GM12878 (cell line): ENCODE data around the gene DNAJC4. TPM values are rescaled to one million over a fixed set of nuclear protein-coding genes. Genes with fewer than 3 reads are reported as not detected.

Source experiments
- ATAC-seq: fragments of 200-7000 bp; cut with Tn5 transposase; 3 replicates; pipeline ENCODE4 v1.9.1; 2020; ENCODE audit warnings: mild to moderate bottlenecking, moderate library complexity
- BruUV-seq: library from RNA; stranded (reverse); fragments of 400-500 nt; replicated peaks from 2 replicates; lab custom pipeline; 2021; lab: Mats Ljungman, UMichigan
- CTCF ChIA-PET: fragments of 300-600 bp; sonication (Branson Sonifier 250); formaldehyde crosslinking; extraction: SDS; loops from one replicate; lab custom pipeline; 2021; ENCODE audit warnings: inconsistent platforms; lab: Yijun Ruan, JAX
- POLR2A ChIA-PET: fragments of 350-600 bp; formaldehyde crosslinking; extraction: SDS; loops from one replicate; lab custom pipeline; 2021; ENCODE audit warnings: inconsistent platforms; lab: Charles Lee
- RAD21 ChIA-PET: fragments of 300-600 bp; sonication (Branson Sonifier 250); formaldehyde crosslinking; loops from one replicate; lab custom pipeline; 2023; ENCODE audit warnings: antibody characterized with exemption; ENCODE audit not compliant: unreplicated experiment; lab: Charles Lee
- SMC1A ChIA-PET: fragments of 300-600 bp; sonication (Branson Sonifier 250); formaldehyde crosslinking; loops from one replicate; lab custom pipeline; 2023; ENCODE audit not compliant: unreplicated experiment, uncharacterized antibody; lab: Charles Lee
- DNase-seq: peaks from one replicate; pipeline ENCODE4 v3.0.0-alpha.2; 2011; ENCODE audit warnings: low read depth, low spot score
- FAIRE-seq: peaks from 3 replicates; lab custom pipeline; 2011; peaks lifted over from hg19 to GRCh38; lab: Jason Lieb, UNC
- H2AFZ ChIP-seq: 2 replicates; pipeline ENCODE4 v1.6.0; 2011; ENCODE audit warnings: low read depth, low read length, control low read depth; ENCODE audit not compliant: control insufficient read depth
- H3K27ac ChIP-seq: 2 replicates; pipeline ENCODE4 v1.5.1; 2011; ENCODE audit warnings: control low read depth; ENCODE audit not compliant: control insufficient read depth, insufficient read depth
- H3K27me3 ChIP-seq, 2 experiments: replicated peaks in 1 of 2; 2 replicates each; pipeline versions ENCODE4 v1.6.0 to v1.6.1; 2011; ENCODE audit warnings: low read length in 1 of 2; ENCODE audit not compliant: control insufficient read depth in 2 of 2, insufficient read depth in 2 of 2
- H3K36me3 ChIP-seq, 2 experiments: 2 replicates each; pipeline ENCODE4 v1.5.1; 2011; ENCODE audit warnings: low read length in 1 of 2; ENCODE audit not compliant: control insufficient read depth in 2 of 2, insufficient read depth in 2 of 2
- H3K4me1 ChIP-seq: 2 replicates; pipeline ENCODE4 v1.6.1; 2011; ENCODE audit warnings: mild to moderate bottlenecking, low read length, moderate library complexity, mixed read lengths; ENCODE audit not compliant: control insufficient read depth, insufficient read depth
- H3K4me2 ChIP-seq: 2 replicates; pipeline ENCODE4 v1.6.0; 2011; ENCODE audit warnings: control low read depth; ENCODE audit not compliant: control insufficient read depth, insufficient read depth
- H3K4me3 ChIP-seq: fragments of 200-600 bp; sonication (generic); 2 replicates; pipeline ENCODE4 v1.5.1; 2016
- H3K79me2 ChIP-seq: 2 replicates; pipeline ENCODE4 v1.6.0; 2011; ENCODE audit warnings: low read length; ENCODE audit not compliant: control insufficient read depth, insufficient read depth
- H3K9ac ChIP-seq: 2 replicates; pipeline ENCODE4 v1.8.0; 2011; ENCODE audit warnings: low read length, control low read depth, mixed read lengths; ENCODE audit not compliant: control insufficient read depth, insufficient read depth
- H3K9me3 ChIP-seq: replicated peaks from 3 replicates; pipeline ENCODE4 v1.5.1; 2011; ENCODE audit warnings: mild to moderate bottlenecking, low read length; ENCODE audit not compliant: control insufficient read depth, insufficient read depth
- H4K20me1 ChIP-seq: 2 replicates; pipeline ENCODE4 v1.6.0; 2011; ENCODE audit not compliant: control insufficient read depth, insufficient read depth
- BACH1 ChIP-seq: fragments of 450-650 bp; IDR thresholded peaks from 2 replicates; pipeline ENCODE4 v1.6.1; 2017; ENCODE audit warnings: mild to moderate bottlenecking, borderline replicate concordance
- CREM ChIP-seq: IDR thresholded peaks from 2 replicates; pipeline ENCODE4 v1.6.1; 2014; ENCODE audit warnings: antibody characterized with exemption, low read depth
- EED ChIP-seq: sonication (generic); IDR thresholded peaks from 2 replicates; pipeline ENCODE4 v1.6.1; 2016; ENCODE audit warnings: antibody characterized with exemption, low read depth
- ESRRA ChIP-seq: IDR thresholded peaks from 2 replicates; pipeline ENCODE4 v1.6.1; 2012; ENCODE audit warnings: mild to moderate bottlenecking, low read length, improper control_type of control experiment
- JUNB ChIP-seq: IDR thresholded peaks from 2 replicates; pipeline ENCODE4 v1.6.1; 2016; ENCODE audit warnings: antibody characterized with exemption, mild to moderate bottlenecking
- KAT2A ChIP-seq: conservative IDR thresholded peaks from 2 replicates; pipeline ENCODE4 v1.6.1; 2011; ENCODE audit warnings: low read depth, low read length; ENCODE audit not compliant: control insufficient read depth
- MXI1 ChIP-seq: fragments of 150-350 bp; IDR thresholded peaks from 2 replicates; pipeline ENCODE4 v1.6.1; 2011; ENCODE audit warnings: low read depth, mild to moderate bottlenecking, inconsistent platforms, low read length, improper control_type of control experiment
- NR2C1 ChIP-seq: fragments of 450-650 bp; IDR thresholded peaks from 2 replicates; pipeline ENCODE4 v1.6.1; 2017; ENCODE audit warnings: antibody characterized with exemption, mild to moderate bottlenecking, moderate library complexity
- RFX5 ChIP-seq: IDR thresholded peaks from 2 replicates; pipeline ENCODE4 v1.6.1; 2011; ENCODE audit warnings: low read depth, low read length, improper control_type of control experiment
- SP1 ChIP-seq: IDR thresholded peaks from one replicate; pipeline ENCODE4 v1.6.1; 2011; ENCODE audit warnings: low read depth, low read length
- SREBF1 ChIP-seq: IDR thresholded peaks from 2 replicates; pipeline ENCODE4 v1.6.1; 2012; ENCODE audit warnings: mild to moderate bottlenecking, low read length
- TARDBP ChIP-seq: IDR thresholded peaks from 2 replicates; pipeline ENCODE4 v1.6.1; 2016; ENCODE audit warnings: borderline replicate concordance
- YBX1 ChIP-seq: fragments of 450-650 bp; IDR thresholded peaks from 2 replicates; pipeline ENCODE4 v1.6.1; 2016; ENCODE audit warnings: antibody characterized with exemption
- ZNF207 ChIP-seq: fragments of 450-650 bp; IDR thresholded peaks from 2 replicates; pipeline ENCODE4 v1.6.1; 2014; ENCODE audit warnings: antibody characterized with exemption, mild to moderate bottlenecking, borderline replicate concordance
- WGBS: methylation state at CpG from one replicate; pipeline ENCODE4 v1.1.6; 2016; ENCODE audit warnings: low lambda C conversion rate; ENCODE audit not compliant: insufficient replicate concordance, insufficient coverage; ENCODE audit errors: missing lambda C conversion rate; 5-methylcytosine and 5-hydroxymethylcytosine counted together
- in situ Hi-C: fragments of 300-500 bp; cut with MboI; formaldehyde crosslinking; loops from 9 replicates; pipeline ENCODE4 v1.14.3; 2018; ENCODE audit warnings: mixed read lengths
- intact Hi-C: fragments of 100-400 bp; cut with micrococcal nuclease; formaldehyde crosslinking; loops from one replicate; pipeline ENCODE4 v1.14.2; 2022; ENCODE audit not compliant: unreplicated experiment
- polyA plus RNA-seq, 11 experiments: library from polyadenylated mRNA; depleted of rRNA in 4 of 11; unstranded in 6 of 11; stranded (reverse) in 5 of 11; fragments of >200 nt; fragmentation: Nextera tagmentation in 4 of 11; fragmentation: Illumina TruSeq in 1 of 11; extraction: Ambion mirVana in 4 of 11; extraction: Trizol in 1 of 11; gene quantifications; 1 replicate in 1 of 11; 2 replicates in 10 of 11; pipeline versions ENCODE4 v1.2.1 to v1.2.3, GENCODE V29; 2011 to 2016; ENCODE audit warnings: inconsistent platforms in 2 of 11, missing spikeins in 2 of 11, low read depth in 1 of 11
- total RNA-seq, 4 experiments: library from RNA; depleted of rRNA in 3 of 4; stranded (reverse); fragments of >200 nt in 3 of 4; fragmentation: Illumina TruSeq in 1 of 4; extraction: Trizol in 1 of 4; gene quantifications; 2 replicates each; pipeline versions ENCODE4 v1.2.1 to v1.2.3, GENCODE V29; 2013 to 2021
- TF ChIP-seq, protein P1 (sequence below): IDR thresholded peaks from 2 replicates; pipeline ENCODE4 v1.6.1; 2012; ENCODE audit warnings: low read depth, low read length, improper control_type of control experiment
- TF ChIP-seq, protein P2 (sequence below): IDR thresholded peaks from 2 replicates; pipeline ENCODE4 v1.6.1; 2012; ENCODE audit warnings: low read depth, low read length, improper control_type of control experiment
- TF ChIP-seq, protein P3 (sequence below): fragments of 450-650 bp; IDR thresholded peaks from 2 replicates; pipeline ENCODE4 v1.6.1; 2017; ENCODE audit warnings: low read depth, mild to moderate bottlenecking, moderate library complexity
- TF ChIP-seq, protein P4 (sequence below): fragments of 450-650 bp; conservative IDR thresholded peaks from 2 replicates; pipeline ENCODE4 v1.6.1; 2017; ENCODE audit warnings: mild to moderate bottlenecking, moderate library complexity

Gene DNAJC4
- total and polyA plus RNA-seq, 10 of the 15 experiments (the other 5 are each of a cell fraction or from before 2014, with no cell fraction given), result 3.7 to 64.9 (median 30.1) TPM

DNA sequence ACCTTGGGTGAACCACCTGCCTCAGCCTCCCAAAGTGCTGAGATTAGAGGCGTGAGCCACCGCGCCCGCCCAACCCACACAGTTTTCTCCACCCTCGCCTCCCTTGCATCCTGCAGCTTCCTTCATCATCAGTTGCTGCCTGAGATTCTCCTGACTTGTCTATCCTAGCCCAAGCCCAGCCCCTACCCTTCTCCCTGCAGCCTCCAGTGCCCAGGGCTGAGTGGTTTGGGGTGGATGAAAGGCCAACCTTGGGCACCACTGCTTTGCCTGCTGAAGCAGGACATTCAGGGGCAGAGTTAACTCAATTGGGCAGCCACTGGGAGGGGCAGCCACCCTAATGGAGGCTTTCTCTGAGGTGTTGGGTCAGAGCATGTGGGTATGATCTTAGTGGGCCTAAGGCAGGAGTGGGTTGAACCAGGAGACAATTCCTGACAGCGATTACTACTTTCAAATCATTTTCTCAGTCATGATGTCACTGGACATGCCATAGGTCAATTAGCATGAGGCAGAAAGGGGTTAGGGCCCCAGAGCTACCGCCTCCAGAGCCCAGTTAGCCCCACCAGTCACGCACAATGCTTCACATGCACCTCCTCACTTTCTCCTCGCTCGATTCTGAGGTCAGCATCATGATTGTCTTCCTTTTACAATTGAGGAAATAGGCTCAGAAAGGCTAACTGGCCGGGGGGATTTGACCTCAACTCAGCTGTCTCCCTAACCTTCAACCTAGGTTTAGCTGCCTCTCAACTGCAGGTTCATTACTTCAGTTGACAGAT lies 9.5 kb downstream of the DNAJC4 start:
- in situ Hi-C loops, result loop anchor here (25.0 kb wide), 1 partner anchor 1622 kb away; the partner anchor contains the start of genes CFL1, EFEMP2 and MUS81
- no peaks in the 10 kb centered on the region for H3K27me3 ChIP-seq
- H3K4me2 ChIP-seq, result peak overlapping the region; percentile 90
- H2AFZ ChIP-seq, result no peak overlapping the region
- peaks cover 47% of the 10 kb centered on the region for H3K4me1 ChIP-seq
- H3K27ac ChIP-seq, result peak overlapping the region; percentile 92
- no peaks in the 10 kb centered on the region for H4K20me1 ChIP-seq
- peaks cover 0 to 13% of the 10 kb centered on the region in 2 experiments; a peak in 2 of 4 replicates for H3K36me3 ChIP-seq
- CTCF ChIA-PET, result interaction anchor here (0.6 to 6.2 kb wide), 4 partner anchors 11 to 634 kb away, joined by 3 to 31 read pairs (median 4); partner anchors contain the start of genes PLCB3, PRDX5 and TRMT112
- FAIRE-seq (peak; percentile 27), ATAC-seq (peak; percentile 34), DNase-seq (peak; percentile 36)
- no peaks in the 10 kb centered on the region for H3K9me3 ChIP-seq
- POLR2A ChIA-PET, result interaction anchor here (0.6 to 3.0 kb wide), 9 partner anchors 8 to 1586 kb away, joined by 3 to 21 read pairs (median 3); partner anchors contain the start of genes DNAJC4, FERMT3 and STIP1
- BruUV-seq, result no TSS peak
- H3K9ac ChIP-seq, result peak overlapping the region; percentile 87
- WGBS, result 36% methylated on average over 11 of the region's 11 CpGs
- peaks cover 32% of the 10 kb centered on the region for H3K79me2 ChIP-seq
- SMC1A ChIA-PET, result interaction anchor here (1.0 to 5.0 kb wide), 2 partner anchors 13 to 33 kb away, joined by 3 to 40 read pairs; partner anchors contain the start of genes FERMT3 and NUDT22
- RAD21 ChIA-PET, result interaction anchor here (1.1 kb wide), 1 partner anchor 29 kb away, joined by 3 read pairs; no protein-coding TSS in a partner anchor
- intact Hi-C loops, result loop anchor here (2.0 kb wide), 2 partner anchors 35 to 65 kb away; partner anchors contain the start of gene ESRRA
- H3K4me3 ChIP-seq, result peak overlapping the region; percentile 59
- peak; percentile 7; the same call in 1 of the 2 replicates for TF ChIP-seq JUNB
- TF ChIP-seq, protein P1, sequence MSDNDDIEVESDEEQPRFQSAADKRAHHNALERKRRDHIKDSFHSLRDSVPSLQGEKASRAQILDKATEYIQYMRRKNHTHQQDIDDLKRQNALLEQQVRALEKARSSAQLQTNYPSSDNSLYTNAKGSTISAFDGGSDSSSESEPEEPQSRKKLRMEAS, result no peak
- no peak for TF ChIP-seq BACH1
- TF ChIP-seq YBX1, result no peak
- TF ChIP-seq CREM, result peak; percentile 90
- no peak for TF ChIP-seq TARDBP
- TF ChIP-seq ESRRA, result no peak
- peak; percentile 46 for TF ChIP-seq NR2C1
- no peak for TF ChIP-seq MXI1
- TF ChIP-seq RFX5, result no peak
- TF ChIP-seq EED, result 0 out of 2 replicates have a peak, but pooled peaks have one; percentile 9
- TF ChIP-seq, protein P2, sequence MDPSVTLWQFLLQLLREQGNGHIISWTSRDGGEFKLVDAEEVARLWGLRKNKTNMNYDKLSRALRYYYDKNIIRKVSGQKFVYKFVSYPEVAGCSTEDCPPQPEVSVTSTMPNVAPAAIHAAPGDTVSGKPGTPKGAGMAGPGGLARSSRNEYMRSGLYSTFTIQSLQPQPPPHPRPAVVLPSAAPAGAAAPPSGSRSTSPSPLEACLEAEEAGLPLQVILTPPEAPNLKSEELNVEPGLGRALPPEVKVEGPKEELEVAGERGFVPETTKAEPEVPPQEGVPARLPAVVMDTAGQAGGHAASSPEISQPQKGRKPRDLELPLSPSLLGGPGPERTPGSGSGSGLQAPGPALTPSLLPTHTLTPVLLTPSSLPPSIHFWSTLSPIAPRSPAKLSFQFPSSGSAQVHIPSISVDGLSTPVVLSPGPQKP, result no peak
- no peak for TF ChIP-seq SREBF1
- peak; percentile 33 for TF ChIP-seq SP1
- no peak for TF ChIP-seq ZNF207
- TF ChIP-seq KAT2A, result no peak
- TF ChIP-seq, protein P3, sequence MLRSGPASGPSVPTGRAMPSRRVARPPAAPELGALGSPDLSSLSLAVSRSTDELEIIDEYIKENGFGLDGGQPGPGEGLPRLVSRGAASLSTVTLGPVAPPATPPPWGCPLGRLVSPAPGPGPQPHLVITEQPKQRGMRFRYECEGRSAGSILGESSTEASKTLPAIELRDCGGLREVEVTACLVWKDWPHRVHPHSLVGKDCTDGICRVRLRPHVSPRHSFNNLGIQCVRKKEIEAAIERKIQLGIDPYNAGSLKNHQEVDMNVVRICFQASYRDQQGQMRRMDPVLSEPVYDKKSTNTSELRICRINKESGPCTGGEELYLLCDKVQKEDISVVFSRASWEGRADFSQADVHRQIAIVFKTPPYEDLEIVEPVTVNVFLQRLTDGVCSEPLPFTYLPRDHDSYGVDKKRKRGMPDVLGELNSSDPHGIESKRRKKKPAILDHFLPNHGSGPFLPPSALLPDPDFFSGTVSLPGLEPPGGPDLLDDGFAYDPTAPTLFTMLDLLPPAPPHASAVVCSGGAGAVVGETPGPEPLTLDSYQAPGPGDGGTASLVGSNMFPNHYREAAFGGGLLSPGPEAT, result no peak
- TF ChIP-seq, protein P4, sequence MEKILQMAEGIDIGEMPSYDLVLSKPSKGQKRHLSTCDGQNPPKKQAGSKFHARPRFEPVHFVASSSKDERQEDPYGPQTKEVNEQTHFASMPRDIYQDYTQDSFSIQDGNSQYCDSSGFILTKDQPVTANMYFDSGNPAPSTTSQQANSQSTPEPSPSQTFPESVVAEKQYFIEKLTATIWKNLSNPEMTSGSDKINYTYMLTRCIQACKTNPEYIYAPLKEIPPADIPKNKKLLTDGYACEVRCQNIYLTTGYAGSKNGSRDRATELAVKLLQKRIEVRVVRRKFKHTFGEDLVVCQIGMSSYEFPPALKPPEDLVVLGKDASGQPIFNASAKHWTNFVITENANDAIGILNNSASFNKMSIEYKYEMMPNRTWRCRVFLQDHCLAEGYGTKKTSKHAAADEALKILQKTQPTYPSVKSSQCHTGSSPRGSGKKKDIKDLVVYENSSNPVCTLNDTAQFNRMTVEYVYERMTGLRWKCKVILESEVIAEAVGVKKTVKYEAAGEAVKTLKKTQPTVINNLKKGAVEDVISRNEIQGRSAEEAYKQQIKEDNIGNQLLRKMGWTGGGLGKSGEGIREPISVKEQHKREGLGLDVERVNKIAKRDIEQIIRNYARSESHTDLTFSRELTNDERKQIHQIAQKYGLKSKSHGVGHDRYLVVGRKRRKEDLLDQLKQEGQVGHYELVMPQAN, result no peak
